ENCODE results near the gene PHF11.

DNA sequence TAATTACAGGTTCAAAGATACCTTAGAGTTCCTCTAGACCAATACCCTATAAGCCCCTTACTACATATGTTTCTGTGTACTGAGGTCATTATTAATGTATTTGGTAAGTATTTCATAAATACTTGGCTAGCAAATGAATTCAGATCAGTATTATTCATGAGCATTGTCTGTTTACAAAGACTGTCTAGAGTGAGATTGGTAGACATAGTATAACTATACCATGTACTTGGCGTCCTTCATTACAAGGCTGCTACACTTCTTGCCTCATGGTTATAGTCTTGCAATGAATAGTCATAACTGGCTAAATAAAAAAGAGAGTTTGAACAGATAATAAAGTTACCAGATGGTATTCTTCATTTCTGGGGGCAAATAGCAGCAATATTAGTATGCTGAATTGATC is 39.6 kb upstream of the PHF11 start:
- TF ChIP-seq POLR2A (IDR thresholded peaks at IDR 0.05; ENCODE audit: low read depth, low read length) (no peak), POU2F2 (IDR thresholded peaks at IDR 0.05; ENCODE audit: low read depth, low read length) (no peak)
